ENCODE measurements around the gene PAM16.
"Not testable (repeated sequence)": the region's sequence is repeated elsewhere in the genome, so short reads cannot be mapped to it uniquely, and the experiment has no call there.

Gene PAM16

DNA sequence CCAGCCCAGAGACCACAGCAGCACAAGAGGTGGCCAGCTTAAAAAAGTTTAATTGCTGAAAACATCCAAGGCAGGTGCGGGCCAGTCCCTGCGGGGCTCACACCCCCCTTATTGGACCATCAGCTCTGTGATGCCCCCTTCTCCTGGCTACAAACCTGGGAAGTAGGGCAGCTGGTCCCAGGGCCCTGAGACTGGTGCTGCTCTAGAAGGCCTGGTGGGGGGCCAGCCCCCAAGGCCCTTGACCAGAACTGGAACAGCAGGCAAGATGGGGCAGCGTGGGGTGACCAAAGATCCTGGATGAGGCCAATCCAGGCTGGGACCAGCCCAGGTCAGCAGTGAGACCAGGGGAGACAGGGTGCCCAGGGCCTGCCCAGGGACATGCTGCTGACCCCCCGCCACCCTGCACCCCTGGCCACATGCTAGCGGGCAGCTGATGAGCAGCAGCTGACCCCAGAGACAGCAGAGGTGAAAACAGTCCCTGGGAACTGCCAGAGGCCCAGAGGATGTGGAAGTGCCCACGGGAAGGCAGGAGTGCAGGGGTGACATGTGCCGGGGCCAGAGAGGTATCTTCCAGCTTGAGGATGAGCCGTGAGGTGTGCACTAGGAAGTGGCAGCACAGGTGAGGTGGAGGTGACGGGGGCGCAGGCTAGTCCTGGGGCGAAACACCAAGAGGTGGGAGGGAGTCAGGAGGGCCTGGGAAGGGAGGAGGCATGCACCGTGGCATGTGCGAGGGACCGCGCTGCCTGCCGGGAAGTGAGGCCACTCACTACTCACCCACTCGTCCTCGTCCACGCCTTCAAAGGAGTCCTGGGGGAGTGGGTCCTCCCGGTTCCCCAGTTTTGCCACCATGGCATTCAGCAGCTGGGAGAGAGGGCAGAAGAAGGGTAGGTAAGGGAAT, 3.6 kb upstream of the PAM16 start:
- no peak for DNase-seq

DNA sequence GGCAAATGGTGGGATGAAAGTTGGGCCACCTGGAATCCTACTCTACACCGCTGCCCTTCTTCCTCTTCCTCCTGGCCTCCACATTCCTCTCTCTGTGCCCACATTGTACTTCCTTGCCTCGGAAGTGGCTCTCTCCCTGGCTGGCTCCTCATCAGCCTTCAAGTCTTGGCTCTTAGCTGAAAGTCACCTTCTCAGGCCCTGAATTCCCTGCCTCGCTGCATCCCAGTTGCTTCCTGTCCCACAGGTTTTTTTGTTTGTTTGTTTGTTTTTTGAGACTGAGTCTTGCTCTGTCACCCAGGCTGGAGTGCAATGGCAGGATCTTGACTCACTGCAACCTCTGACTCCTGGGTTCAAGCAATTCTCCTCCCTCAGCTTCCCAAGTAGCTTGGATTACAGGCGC, 2.6 kb upstream of the PAM16 start:
- no peak for DNase-seq

GRCh38 chr16:4352843-4353242, 1.7 kb upstream of the PAM16 start:
- no peak for DNase-seq

GRCh38 chr16:4351880-4352279, 759 bp upstream of the PAM16 start:
- DNase-seq = no peak

- no peak for DNase-seq
Observed at GRCh38 chr16:4350365-4350786, 745 bp downstream of the PAM16 start.

DNA sequence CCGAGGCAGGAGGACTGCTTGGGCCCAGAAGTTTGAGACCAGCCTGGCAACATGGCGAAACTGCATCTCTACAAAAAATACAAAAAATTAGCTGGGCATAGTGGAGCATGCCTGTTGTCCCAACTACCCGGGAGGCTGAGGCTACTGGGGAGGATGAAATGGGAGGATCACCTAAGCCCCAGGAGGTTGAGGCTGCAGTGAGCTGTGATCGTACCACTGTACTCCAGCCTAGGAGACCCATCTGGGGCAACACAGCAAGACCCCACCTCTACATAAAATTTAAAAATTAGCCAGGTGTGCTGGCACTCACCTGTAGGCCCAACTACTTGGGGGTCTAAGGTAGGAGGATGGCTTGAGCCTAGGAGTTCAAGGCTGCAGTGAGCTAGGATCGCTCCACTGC, 1.8 kb downstream of the PAM16 start:
- DNase-seq = no peak

- DNase-seq = no peak
Observed at GRCh38 chr16:4347765-4348509, 3.2 kb downstream of the PAM16 start.

GRCh38 chr16:4347010-4347409, 4.1 kb downstream of the PAM16 start:
- DNase-seq = no peak

- DNase-seq = no peak
Observed at GRCh38 chr16:4345836-4346781, 5.0 kb downstream of the PAM16 start.

- peak in 47 of 56 donors; percentile 6 to 82 (median 47) for DNase-seq
Observed at GRCh38 chr16:4344983-4345835, 5.9 kb downstream of the PAM16 start.

DNA sequence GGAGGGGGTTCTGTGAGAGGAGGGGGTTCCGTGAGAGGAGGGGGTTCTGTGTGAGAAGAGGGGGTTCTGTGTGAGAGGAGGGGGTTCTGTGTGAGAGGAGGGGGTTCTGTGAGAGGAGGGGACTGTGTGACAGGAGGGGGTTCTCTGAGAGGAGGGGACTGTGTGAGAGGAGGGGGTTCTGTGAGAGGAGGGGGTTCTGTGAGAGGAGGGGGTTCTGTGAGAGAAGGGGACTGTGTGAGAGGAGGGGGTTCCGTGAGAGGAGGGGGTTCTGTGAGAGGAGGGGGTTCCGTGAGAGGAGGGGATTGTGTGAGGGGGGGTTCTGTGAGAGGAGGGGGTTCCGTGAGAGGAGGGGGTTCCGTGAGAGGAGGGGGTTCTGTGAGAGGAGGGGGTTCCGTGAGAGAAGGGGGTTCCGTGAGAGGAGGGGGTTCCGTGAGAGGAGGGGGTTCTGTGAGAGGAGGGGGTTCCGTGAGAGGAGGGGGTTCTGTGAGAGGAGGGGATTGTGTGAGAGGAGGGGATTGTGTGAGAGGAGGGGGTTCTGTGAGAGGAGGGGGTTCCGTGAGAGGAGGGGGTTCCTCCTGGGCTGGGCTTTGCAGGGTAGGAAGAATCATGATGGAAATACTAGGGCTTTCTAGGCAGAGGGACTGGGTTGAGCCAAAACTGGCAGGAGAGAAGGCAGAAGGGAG, 6.7 kb downstream of the PAM16 start:
- DNase-seq = not testable (repeated sequence)

- DNase-seq = no peak
Observed at GRCh38 chr16:4342866-4343744, 8.0 kb downstream of the PAM16 start.

DNA sequence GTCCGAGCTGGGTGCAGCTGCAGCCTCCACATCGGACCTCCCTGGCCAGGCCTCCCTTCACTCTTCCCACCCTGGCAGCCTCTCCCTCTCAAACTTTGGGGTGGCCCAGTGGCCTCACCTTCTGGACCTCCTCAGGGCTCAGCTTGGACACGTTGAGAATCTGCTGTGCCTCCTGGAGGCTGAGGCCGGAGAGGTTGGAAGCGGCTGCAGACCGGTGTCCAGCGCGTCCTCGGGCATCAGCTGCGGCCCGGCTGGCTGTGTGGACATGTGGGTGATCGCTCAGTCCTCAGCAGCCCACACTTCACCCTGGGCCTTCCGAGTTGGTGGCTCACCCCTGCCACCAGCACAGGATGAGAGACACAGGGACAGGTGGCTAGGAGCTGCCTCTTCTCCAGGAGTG, 9.9 kb downstream of the PAM16 start:
- DNase-seq = no peak

DNA sequence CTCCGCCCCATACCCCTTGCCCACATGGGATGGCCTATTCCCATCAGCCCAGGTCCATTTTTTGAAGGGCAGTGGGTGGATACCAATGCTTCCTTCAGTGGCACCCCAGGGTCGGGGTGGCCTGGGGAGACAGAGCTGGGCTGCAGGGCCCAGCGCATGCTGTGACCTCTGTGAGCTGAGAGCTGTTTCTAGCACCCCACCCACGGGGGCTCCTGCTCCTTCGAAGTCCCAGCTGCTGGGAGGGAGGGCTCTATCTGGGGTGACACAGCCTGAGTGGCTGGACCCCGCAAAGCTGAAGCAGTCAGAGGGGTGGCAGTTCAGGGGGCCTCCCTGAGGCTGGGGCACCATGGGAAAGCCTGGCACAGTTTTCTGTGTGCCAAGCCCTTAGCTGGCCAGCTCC, 10.7 kb downstream of the PAM16 start:
- no peak for DNase-seq

- peak in 1 of 56 donors; percentile 21 for DNase-seq
Observed at GRCh38 chr16:4339909-4340308, 11.2 kb downstream of the PAM16 start.

DNA sequence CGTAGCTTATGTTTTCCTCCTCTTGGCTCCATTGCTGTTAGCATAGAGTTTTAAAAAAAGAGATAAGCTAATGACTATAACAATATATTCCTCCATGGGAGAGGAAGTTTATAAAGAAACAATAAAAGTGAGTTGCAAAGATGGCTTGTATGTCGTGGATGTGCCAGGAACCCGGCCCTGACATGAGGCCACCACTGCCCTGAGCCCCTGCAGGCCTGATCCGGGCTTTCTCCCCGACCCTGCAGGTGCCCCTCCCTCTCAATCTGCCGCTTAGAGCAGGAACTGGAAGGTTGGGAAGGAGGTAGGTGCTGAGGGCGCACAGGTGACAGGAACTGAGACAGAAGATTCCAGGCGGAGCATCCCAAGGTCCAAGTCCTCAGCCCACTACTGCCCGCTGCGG, 11.7 kb downstream of the PAM16 start:
- DNase-seq = no peak

GRCh38 chr16:4338712-4339299, 12.3 kb downstream of the PAM16 start:
- DNase-seq = no peak

- DNase-seq = no peak
Observed at GRCh38 chr16:4338125-4338582, 13.0 kb downstream of the PAM16 start.
